Fibroblast of skin of scalp (primary cell): ENCODE results near the gene TATDN3.
"Not testable (repeated sequence)": the region's sequence is repeated elsewhere in the genome, so short reads cannot be mapped to it uniquely, and the experiment has no call there.

Experiments
- DNase-seq: peaks from one replicate; pipeline ENCODE4 v3.0.0-alpha.2; 2013

TATDN3 gene

GRCh38 chr1:212775241-212775640, 16.5 kb upstream of the TATDN3 start:
- no peak for DNase-seq

DNA sequence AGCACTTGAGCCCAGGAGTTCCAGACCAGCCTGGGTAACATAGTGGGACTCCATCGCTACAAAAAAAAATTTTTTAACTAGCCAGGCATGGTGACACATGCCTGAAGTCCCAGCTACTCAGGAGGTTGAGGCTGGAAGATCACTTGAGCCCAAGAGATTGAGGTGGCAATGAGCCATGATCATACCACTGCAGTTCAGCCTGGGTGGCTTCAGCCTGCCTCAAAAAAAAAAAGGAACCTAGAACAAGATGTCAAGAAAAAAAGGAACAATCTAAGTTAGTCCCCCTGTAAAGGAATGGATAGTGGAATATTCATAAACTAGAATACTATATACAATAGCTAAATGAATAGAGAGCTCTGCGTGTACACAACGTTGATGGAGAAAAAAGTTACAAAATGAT, 14.5 kb upstream of the TATDN3 start:
- DNase-seq: no peak

DNA sequence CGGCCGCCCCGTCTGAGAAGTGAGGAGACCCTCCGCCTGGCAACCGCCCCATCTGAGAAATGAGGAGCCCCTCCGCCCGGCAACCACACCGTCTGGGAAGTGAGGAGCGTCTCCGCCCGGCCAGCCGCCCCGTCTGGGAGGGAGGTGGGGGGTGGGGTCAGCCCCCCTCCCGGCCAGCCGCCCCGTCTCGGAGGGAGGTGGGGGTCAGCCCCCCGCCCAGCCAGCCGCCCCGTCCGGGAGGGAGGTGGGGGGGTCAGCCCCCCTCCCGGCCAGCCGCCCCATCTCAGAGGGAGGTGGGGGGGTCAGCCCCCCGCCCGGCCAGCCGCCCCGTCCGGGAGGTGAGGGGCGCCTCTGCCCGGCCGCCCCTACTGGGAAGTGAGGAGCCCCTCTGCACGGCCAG, 12.6 kb upstream of the TATDN3 start:
- not testable (repeated sequence) for DNase-seq

GRCh38 chr1:212780759-212781158, 10.9 kb upstream of the TATDN3 start:
- no peak for DNase-seq

GRCh38 chr1:212781225-212781624, 10.5 kb upstream of the TATDN3 start:
- DNase-seq: no peak

- peak; percentile 37 for DNase-seq
Measured at GRCh38 chr1:212782422-212783154, 9.1 kb upstream of the TATDN3 start.

- no peak for DNase-seq
Measured at GRCh38 chr1:212783976-212784375, 7.7 kb upstream of the TATDN3 start.

DNA sequence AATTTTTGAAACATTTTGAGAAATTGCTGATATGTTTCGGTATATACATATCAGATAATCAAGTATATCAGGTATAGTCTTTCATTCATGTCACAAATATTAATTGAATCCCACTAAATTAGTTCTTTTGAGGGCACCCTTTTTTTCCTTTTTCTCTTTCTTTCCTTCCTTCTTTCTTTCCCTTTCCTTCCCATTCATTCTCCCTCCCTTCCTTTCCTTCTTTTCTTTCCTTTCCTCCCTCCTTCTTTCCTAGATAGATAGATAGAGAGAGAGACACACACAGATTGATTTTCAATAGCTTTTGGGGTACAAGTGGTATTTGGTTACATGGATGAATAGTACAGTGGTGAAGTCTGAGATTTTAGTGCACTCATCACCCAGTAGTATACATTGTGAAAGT, 5.8 kb upstream of the TATDN3 start:
- DNase-seq: no peak

- DNase-seq: peak; percentile 69
Measured at GRCh38 chr1:212791261-212791675, 426 bp upstream of the TATDN3 start.

DNA sequence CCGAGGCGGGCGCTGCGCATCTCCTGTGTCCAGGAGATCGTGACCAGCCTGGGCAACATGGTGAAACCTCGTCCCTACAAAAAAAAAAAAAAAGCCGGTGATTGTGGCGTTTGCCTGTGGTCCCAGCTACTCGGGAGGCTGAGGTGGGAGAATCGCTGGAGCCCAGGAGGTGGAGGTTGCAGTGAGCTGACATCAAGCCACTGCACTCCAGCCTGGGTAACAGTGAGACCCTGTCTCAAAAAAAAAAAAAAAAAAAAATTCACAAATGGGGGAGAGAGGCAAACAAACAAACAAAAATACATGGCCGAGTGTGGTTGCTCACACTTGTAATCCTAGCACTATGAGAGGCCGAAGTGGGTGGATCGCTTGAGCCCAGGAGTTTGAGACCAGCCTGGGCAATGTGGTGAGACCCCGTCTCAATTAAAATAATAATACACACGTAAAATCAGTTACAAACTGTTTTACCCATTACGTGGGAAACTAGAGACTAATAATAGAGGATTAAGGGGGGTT, 758 bp downstream of the TATDN3 start:
- DNase-seq: no peak

DNA sequence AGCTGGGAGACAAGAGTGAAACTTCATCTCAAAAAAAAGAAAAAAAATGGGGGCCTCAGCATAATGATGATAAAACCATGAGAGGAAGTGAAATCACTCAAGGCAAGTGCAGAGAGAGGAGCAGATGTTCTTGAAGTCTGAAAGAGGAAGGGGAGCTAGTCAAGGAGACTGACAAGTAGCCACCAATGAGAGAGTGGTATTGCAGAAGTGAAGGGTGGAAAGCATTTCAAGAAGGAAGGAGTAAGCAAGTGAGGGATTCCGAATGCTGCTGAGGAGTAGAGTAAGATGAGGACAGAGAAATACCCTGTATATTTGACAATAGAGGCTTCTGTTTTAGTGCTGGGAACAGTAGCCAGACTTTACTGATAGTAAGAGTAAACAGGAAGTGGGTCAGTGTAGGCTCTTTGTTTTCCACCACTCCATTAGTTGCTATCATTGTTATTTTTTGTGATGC, 2.9 kb downstream of the TATDN3 start:
- DNase-seq: no peak

DNA sequence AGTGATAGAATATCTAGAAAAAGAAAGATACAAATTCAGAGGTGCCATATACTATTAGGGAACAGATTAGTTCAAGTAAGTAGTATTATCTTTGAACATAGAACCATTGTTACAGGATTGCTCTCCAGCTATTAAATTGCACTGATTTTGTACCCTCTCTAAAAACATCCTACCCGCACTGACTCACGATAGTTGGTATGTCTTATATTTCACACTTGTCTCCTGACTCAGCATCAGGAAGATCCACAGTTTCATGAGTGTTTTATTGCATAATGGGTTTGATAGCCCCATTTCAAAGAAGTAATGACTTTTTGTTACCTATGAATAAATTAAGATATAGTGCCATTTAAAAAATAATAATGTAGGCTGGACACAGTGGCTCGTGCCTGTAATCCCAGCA, 6.0 kb downstream of the TATDN3 start:
- DNase-seq: peak; percentile 8

DNA sequence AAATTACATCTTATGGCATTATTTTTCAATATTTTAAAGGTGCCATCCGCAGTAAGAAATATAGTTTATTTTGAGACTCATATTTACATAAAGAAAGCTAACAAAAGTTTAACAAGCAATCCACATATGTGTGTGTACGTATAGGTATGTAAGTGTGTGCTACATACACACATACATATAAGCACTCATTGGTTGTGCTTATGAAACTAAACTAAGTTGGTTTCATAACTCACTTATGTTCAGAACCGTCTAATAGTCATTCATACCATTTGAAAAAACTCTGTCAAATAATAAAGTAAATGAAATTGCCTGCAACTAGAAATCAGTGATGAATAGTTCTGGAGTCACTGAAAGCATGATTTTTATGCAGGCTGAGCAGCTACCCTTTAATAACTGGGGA, 14.1 kb downstream of the TATDN3 start:
- DNase-seq: no peak

DNA sequence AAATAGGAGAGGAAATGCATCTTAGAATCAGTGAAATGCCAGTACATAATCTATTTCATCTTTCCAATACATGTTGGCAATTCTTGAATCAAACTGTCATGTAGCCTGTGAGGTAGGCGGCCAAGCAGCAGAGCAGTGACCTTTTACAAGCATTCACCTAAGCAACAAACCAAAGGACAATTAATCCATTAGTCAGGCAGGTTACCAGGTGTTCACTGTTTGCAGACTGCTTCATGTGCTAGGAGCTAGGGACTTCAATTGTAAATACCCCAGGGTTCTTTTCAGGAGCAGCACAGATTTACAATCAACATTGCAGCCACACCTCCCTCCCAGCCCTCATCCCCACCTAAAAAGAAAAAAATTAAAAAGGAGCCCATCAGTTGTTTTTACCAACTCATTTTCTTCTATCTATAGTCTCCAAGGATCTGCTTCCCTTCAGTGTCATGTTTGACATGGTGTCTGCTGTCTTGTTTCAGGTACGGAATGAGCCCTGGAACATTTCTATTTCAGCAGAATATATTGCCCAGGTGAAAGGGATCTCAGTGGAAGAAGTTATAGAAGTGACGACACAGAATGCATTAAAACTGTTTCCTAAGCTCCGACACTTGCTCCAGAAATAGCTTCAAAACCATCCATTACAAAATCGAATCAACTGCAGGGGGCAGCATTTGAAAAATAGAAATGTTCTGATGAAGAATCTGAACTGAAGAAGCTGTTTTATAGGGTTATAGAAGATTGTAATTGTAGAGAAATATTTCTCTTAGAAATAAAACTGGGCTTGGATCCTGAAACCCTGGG, 23.0 kb downstream of the TATDN3 start:
- peak; percentile 17 for DNase-seq

DNA sequence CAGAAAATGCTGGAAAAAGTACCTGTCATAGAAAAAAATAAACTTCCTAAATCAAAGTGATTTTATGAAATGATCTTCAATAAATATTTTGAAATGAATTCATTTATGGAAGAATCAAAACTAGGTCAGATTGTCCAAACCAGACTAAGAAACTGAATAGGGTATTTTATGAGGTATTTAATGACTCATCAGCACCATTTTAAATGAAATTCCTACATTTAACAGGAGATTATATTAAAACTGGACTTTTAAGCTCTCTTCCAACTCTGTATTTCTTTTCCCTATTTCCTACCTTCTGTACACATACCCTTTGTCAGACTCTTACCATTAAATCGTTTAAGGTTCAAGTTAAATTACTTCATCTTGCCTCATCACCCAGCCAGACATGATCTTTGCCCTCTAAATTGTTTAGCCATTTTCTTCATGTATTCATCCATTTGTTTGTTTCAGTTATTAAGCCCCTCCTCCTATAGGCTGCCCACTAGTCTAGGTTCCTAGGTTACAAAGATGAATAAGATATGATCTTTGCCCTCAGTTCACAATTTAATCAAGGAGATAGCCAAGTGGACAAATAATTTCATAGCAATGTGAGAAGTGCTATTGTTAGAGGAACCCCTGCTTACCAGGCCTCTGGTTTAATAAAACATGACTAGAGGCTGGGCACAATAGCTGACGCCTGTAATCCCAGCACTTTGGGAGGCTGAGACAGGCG, 25.0 kb downstream of the TATDN3 start:
- no peak for DNase-seq

GRCh38 chr1:212819726-212820125, 28.0 kb downstream of the TATDN3 start:
- no peak for DNase-seq

DNA sequence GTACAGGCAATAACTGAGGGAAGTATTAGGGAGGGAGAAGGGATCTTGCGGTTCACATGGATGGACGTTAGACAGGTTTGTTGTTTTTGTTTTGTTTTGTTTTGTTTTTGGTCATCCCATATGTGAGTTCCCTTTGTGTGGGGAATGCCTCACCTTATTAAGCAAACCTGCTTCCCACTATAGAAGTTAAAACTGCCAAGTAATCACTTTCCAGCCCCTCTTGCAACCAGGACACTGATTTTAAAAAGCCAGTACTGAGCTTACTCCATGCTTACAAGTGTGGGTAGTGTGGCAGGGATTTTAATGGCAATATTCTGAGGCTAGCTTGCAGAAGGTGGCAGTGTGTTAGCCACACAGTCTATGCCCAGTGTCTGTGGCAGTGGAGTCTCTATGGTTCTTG, 29.3 kb downstream of the TATDN3 start:
- DNase-seq: no peak

GRCh38 chr1:212822956-212823355, 31.3 kb downstream of the TATDN3 start:
- DNase-seq: no peak

DNA sequence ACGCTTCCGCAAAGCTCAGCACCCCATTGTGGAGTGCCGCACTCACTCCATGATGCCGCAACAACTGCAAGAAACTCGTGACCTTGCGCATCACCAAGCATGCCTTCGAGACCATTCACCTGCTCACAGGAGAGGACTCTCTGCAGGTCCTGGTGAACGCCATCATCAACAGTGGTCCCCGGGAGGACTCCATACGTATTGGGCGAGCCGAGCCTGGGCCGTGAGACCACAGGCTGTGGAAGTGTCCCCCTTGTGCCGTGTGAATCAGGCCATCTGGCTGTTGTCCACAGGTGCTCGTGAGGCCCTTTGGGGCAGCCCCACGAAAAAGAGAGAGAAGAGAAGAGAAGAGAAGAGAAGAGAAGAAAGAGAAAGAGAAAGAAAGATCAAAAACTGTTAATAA, 32.5 kb downstream of the TATDN3 start:
- no peak for DNase-seq

DNA sequence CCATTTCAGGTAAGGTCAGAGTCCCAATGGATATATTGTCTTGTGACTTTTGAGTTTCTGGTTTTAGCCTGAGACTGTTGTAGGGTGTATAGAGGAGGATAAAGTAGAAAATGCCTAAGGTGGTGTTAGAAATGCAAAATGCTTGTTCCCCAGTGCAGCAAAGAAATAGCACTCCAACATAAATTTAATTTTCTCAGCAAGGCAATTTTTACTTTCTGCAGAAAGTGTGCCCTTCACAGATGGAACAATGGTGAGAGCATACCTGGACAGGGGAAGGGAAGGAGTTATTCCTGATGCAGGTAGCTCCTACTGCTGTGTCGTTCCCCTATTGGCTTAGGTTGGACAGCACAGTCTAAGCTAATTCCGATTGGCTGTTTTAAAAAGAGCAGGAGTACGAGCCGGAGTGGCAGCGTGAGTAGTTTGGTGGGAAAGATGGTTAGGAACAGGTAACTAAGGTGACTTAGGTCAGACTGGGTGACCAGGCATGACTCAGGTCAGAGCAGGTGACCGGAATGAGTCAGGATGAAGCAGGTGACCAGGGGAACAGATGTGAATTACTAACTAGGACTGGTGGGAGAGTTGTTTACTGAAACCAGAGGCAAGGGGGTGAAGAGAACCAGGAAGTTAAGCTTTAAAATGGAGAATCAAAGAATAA, 34.2 kb downstream of the TATDN3 start:
- DNase-seq: no peak

- DNase-seq: no peak
Measured at GRCh38 chr1:212827171-212827776, 35.6 kb downstream of the TATDN3 start.

GRCh38 chr1:212827831-212828278, 36.2 kb downstream of the TATDN3 start:
- DNase-seq: no peak
